Embryonic facial prominence (tissue), 1 donor: Measurements from ENCODE around the gene HOXD13.

ENCODE experiments used
- DNase-seq: peaks from one replicate; pipeline ENCODE4 v3.0.0-alpha.2; 2016; ENCODE audit errors: extremely low spot score

The HOXD13 gene

GRCh38 chr2:176130957-176131847 lies 38.7 kb downstream of the HOXD13 start:
- no peak for DNase-seq

GRCh38 chr2:176131848-176132158 lies 39.3 kb downstream of the HOXD13 start:
- DNase-seq, result no peak

- DNase-seq, result no peak
Observed at GRCh38 chr2:176132205-176133171, 40.0 kb downstream of the HOXD13 start.

GRCh38 chr2:176133389-176133788 lies 40.9 kb downstream of the HOXD13 start:
- DNase-seq, result no peak

GRCh38 chr2:176134035-176134434 lies 41.5 kb downstream of the HOXD13 start:
- no peak for DNase-seq

GRCh38 chr2:176135035-176135440 lies 42.5 kb downstream of the HOXD13 start:
- DNase-seq, result no peak

GRCh38 chr2:176136374-176137251 lies 44.1 kb downstream of the HOXD13 start:
- no peak for DNase-seq

- no peak for DNase-seq
Observed at GRCh38 chr2:176137252-176137580, 44.7 kb downstream of the HOXD13 start.

- DNase-seq, result no peak
Observed at GRCh38 chr2:176137906-176138305, 45.4 kb downstream of the HOXD13 start.

- no peak for DNase-seq
Observed at GRCh38 chr2:176138526-176138922, 46.0 kb downstream of the HOXD13 start.

- DNase-seq, result no peak
Observed at GRCh38 chr2:176138923-176139660, 46.6 kb downstream of the HOXD13 start.

GRCh38 chr2:176139661-176140512 lies 47.4 kb downstream of the HOXD13 start:
- no peak for DNase-seq

- DNase-seq, result peak; percentile 68
Observed at GRCh38 chr2:176140513-176141317, 48.2 kb downstream of the HOXD13 start.

GRCh38 chr2:176142281-176142680 lies 49.8 kb downstream of the HOXD13 start:
- DNase-seq, result no peak
